Loucy (cell line): Measurements from ENCODE around the gene TEDC1.

Source experiments
- H2AFZ ChIP-seq: fragments of 200-600 bp; sonication (generic); 2 replicates; pipeline ENCODE4 v1.6.0; 2016; ENCODE audit warnings: antibody characterized with exemption, mild to moderate bottlenecking, low read length, moderate library complexity
- H3F3A ChIP-seq: fragments of 200-600 bp; 2 replicates; pipeline ENCODE4 v1.6.0; 2016; ENCODE audit warnings: antibody characterized with exemption, low read depth, mild to moderate bottlenecking
- H3K27me3 ChIP-seq: fragments of 200-600 bp; sonication (generic); 2 replicates; pipeline ENCODE4 v1.6.1; 2014; ENCODE audit warnings: low read length, mild to moderate bottlenecking; ENCODE audit not compliant: insufficient read depth, poor library complexity, severe bottlenecking
- H3K36me3 ChIP-seq: fragments of 200-600 bp; sonication (generic); 2 replicates; pipeline ENCODE4 v1.6.1; 2016; ENCODE audit warnings: low read length; ENCODE audit not compliant: insufficient read depth
- H3K4me1 ChIP-seq: fragments of 200-600 bp; sonication (generic); 2 replicates; pipeline ENCODE4 v1.5.1; 2014; ENCODE audit warnings: low read length, mild to moderate bottlenecking; ENCODE audit not compliant: insufficient read depth, poor library complexity, severe bottlenecking
- H3K4me2 ChIP-seq: fragments of 200-600 bp; sonication (generic); 2 replicates; pipeline ENCODE4 v1.6.0; 2014; ENCODE audit warnings: antibody characterized with exemption, low read length, low read depth, mild to moderate bottlenecking; ENCODE audit not compliant: poor library complexity, severe bottlenecking
- H3K4me3 ChIP-seq: fragments of 200-600 bp; sonication (generic); 2 replicates; pipeline ENCODE4 v1.5.1; 2014; ENCODE audit warnings: low read length, mild to moderate bottlenecking, mixed read lengths; ENCODE audit not compliant: poor library complexity, severe bottlenecking
- H3K79me2 ChIP-seq: fragments of 200-600 bp; sonication (generic); 2 replicates; pipeline ENCODE4 v1.6.1; 2014; ENCODE audit warnings: low read length; ENCODE audit not compliant: insufficient read depth
- H3K9ac ChIP-seq: fragments of 200-600 bp; sonication (generic); 2 replicates; pipeline ENCODE4 v1.6.0; 2014; ENCODE audit warnings: mild to moderate bottlenecking, low read depth, low read length, moderate library complexity; ENCODE audit not compliant: poor library complexity, severe bottlenecking
- H3K9me2 ChIP-seq: fragments of 200-600 bp; sonication (generic); replicated peaks from 2 replicates; pipeline ENCODE4 v1.6.1; 2016; ENCODE audit warnings: low read depth, low read length, mixed read lengths
- H3K9me3 ChIP-seq: fragments of 200-600 bp; sonication (generic); 2 replicates; pipeline ENCODE4 v1.6.1; 2014; ENCODE audit warnings: mild to moderate bottlenecking, antibody characterized with exemption, low read length, low read depth; ENCODE audit not compliant: insufficient read depth
- H4K20me1 ChIP-seq: fragments of 200-600 bp; sonication (generic); 2 replicates; pipeline ENCODE4 v1.6.0; 2014; ENCODE audit warnings: antibody characterized with exemption, low read length, mild to moderate bottlenecking; ENCODE audit not compliant: insufficient read depth, poor library complexity, severe bottlenecking
- CTCF ChIP-seq: fragments of 200-600 bp; sonication (generic); conservative IDR thresholded peaks from 2 replicates; pipeline ENCODE4 v1.5.1; 2014; ENCODE audit warnings: mild to moderate bottlenecking, antibody characterized with exemption, low read length
- EZH2phosphoT487 ChIP-seq: fragments of 200-600 bp; IDR thresholded peaks from 2 replicates; pipeline ENCODE4 v1.6.1; 2018; ENCODE audit warnings: antibody characterized with exemption, mild to moderate bottlenecking, moderate library complexity, borderline replicate concordance

TEDC1 gene

DNA sequence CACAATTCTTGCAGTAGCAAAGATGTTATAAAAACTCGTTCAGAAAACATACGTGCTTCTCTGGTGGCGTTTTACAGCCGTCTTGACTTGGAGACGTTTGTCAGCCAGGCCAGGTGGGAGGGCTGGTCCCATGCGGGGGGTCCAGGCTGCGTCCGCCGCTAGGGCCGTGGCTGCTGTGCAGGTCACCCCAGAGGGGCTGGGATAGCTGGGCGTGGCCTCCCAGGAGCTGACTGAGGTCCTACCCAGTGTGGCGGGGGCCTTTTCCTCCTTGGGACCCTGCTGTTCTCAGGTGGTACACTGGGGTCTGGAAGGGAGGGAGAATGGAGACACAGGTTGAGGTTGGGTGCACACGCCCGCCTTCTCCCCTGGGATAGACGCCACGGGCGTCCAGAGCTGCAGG is 46.2 kb upstream of the TEDC1 start:
- Histone ChIP-seq H3K36me3 (peaks cover 38% of the 10 kb centered on the region; the same call in 1 of the 2 replicates), H3K9ac (no peak overlapping the region), H3K4me3 (no peak overlapping the region), H3K79me2 (peaks cover 26% of the 10 kb centered on the region; the same call in 1 of the 2 replicates), H3K4me1 (no peaks in the 10 kb centered on the region), H3F3A (no peaks in the 10 kb centered on the region), H3K9me3 (no peaks in the 10 kb centered on the region), H3K4me2 (no peak overlapping the region), H3K27me3 (no peaks in the 10 kb centered on the region), H2AFZ (no peak overlapping the region), H4K20me1 (peaks cover 27% of the 10 kb centered on the region), H3K9me2 (no peaks in the 10 kb centered on the region)
- TF ChIP-seq CTCF (no peak), EZH2phosphoT487 (no peak)

DNA sequence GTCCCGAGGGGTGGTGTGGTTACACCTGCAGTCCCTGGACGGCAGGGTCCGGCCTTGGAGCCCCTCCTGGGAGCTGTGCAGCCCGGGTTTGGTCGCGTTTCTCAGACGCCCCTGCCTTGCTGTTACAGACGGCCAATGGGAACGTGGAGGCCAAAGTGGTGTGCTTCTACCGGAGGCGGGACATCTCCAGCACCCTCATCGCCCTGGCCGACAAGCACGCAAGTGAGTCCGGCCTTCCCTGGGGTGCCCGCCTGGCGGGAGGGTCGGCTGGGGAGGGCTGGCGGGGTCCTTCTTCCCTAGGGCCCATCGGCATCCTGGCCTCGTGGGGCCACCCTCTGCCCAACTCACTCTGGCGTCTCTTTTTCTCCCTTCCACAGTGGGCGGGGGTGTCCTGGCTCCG is 45.8 kb upstream of the TEDC1 start:
- no peak overlapping the region for H3K4me3 ChIP-seq
- H3K9ac ChIP-seq: no peak overlapping the region
- no peak overlapping the region for H2AFZ ChIP-seq
- peaks cover 27% of the 10 kb centered on the region for H4K20me1 ChIP-seq
- H3K4me2 ChIP-seq: no peak overlapping the region
- no peaks in the 10 kb centered on the region for H3K4me1 ChIP-seq
- peaks cover 38% of the 10 kb centered on the region; the same call in 1 of the 2 replicates for H3K36me3 ChIP-seq
- H3K9me3 ChIP-seq: no peaks in the 10 kb centered on the region
- peaks cover 21% of the 10 kb centered on the region; the same call in 1 of the 2 replicates for H3K79me2 ChIP-seq
- H3K27me3 ChIP-seq: no peaks in the 10 kb centered on the region
- H3K9me2 ChIP-seq: no peaks in the 10 kb centered on the region
- TF ChIP-seq EZH2phosphoT487: no peak
- no peak for TF ChIP-seq CTCF
- no peaks in the 10 kb centered on the region for H3F3A ChIP-seq

GRCh38 chr14:105445901-105446845 is 44.9 kb upstream of the TEDC1 start:
- peaks cover 38% of the 10 kb centered on the region; the same call in 1 of the 2 replicates for H3K36me3 ChIP-seq
- H3K27me3 ChIP-seq: no peaks in the 10 kb centered on the region
- TF ChIP-seq EZH2phosphoT487: no peak
- TF ChIP-seq CTCF: no peak
- H3K9me2 ChIP-seq: no peaks in the 10 kb centered on the region
- H2AFZ ChIP-seq: no peak overlapping the region
- no peaks in the 10 kb centered on the region for H3F3A ChIP-seq
- peaks cover 16% of the 10 kb centered on the region; the same call in 1 of the 2 replicates for H3K79me2 ChIP-seq
- H3K4me2 ChIP-seq: no peak overlapping the region
- no peak overlapping the region for H3K9ac ChIP-seq
- peaks cover 23% of the 10 kb centered on the region for H4K20me1 ChIP-seq
- H3K4me1 ChIP-seq: no peaks in the 10 kb centered on the region
- no peak overlapping the region for H3K4me3 ChIP-seq
- no peaks in the 10 kb centered on the region for H3K9me3 ChIP-seq
